HepG2 (cell line): Measurements from ENCODE around the gene MLXIPL. TPM values are rescaled to one million over a fixed set of nuclear protein-coding genes. Genes with fewer than 3 reads are reported as not detected.
A peak's percentile ranks its signal among the peaks of the same experiment; 100 is the strongest.

ENCODE experiments used
- ARNT2 ChIP-seq: sonication (generic); formaldehyde crosslinking; IDR thresholded peaks from 2 replicates; pipeline ENCODE4 v1.8.0; 2022; ENCODE audit warnings: mild to moderate bottlenecking, low read depth, missing genetic modification reagents, moderate library complexity
- ATF5 ChIP-seq: sonication (generic); formaldehyde crosslinking; IDR thresholded peaks from 2 replicates; pipeline ENCODE4 v1.4.0; 2020; ENCODE audit warnings: mild to moderate bottlenecking, low read depth, missing genetic modification reagents
- BATF2 ChIP-seq: sonication (generic); formaldehyde crosslinking; IDR thresholded peaks from 2 replicates; pipeline ENCODE4 v1.8.0; 2022; ENCODE audit warnings: mild to moderate bottlenecking, missing genetic modification reagents, moderate library complexity
- CREB3 ChIP-seq: sonication (generic); formaldehyde crosslinking; IDR thresholded peaks from 2 replicates; pipeline ENCODE4 v1.5.0; 2020; ENCODE audit warnings: missing genetic modification reagents
- NCOR1 ChIP-seq: fragments of 200-600 bp; sonication (generic); IDR thresholded peaks from 2 replicates; pipeline ENCODE4 v1.7.0; 2017; ENCODE audit warnings: antibody characterized with exemption, low read length, borderline replicate concordance
- PAF1 ChIP-seq: IDR thresholded peaks from 2 replicates; pipeline ENCODE4 v1.6.1; 2016; ENCODE audit warnings: missing genetic modification reagents, missing compliant biosample characterization
- POLR2AphosphoS5 ChIP-seq: IDR thresholded peaks from 2 replicates; pipeline ENCODE4 v1.6.1; 2012; ENCODE audit warnings: low read depth, low read length
- PRDM15 ChIP-seq: sonication (generic); formaldehyde crosslinking; IDR thresholded peaks from 2 replicates; pipeline ENCODE4 v1.4.0; 2020; ENCODE audit warnings: missing genetic modification reagents
- RBM39 ChIP-seq: fragments of 200-400 bp; formaldehyde crosslinking; IDR thresholded peaks from one replicate; pipeline ENCODE4 v1.6.1; 2018; ENCODE audit warnings: antibody characterized with exemption, mild to moderate bottlenecking, low read depth, low read length; ENCODE audit not compliant: poor library complexity, severe bottlenecking
- TRIM24 ChIP-seq: sonication (generic); formaldehyde crosslinking; IDR thresholded peaks from 2 replicates; pipeline ENCODE4 v1.8.0; 2022; ENCODE audit warnings: mild to moderate bottlenecking, missing genetic modification reagents
- ZNF18 ChIP-seq: sonication (generic); formaldehyde crosslinking; IDR thresholded peaks from 2 replicates; pipeline ENCODE4 v1.8.0; 2022; ENCODE audit warnings: mild to moderate bottlenecking, missing genetic modification reagents; ENCODE audit not compliant: insufficient replicate concordance
- ZNF30 ChIP-seq: sonication (generic); formaldehyde crosslinking; IDR thresholded peaks from 2 replicates; pipeline ENCODE4 v1.5.0; 2020; ENCODE audit warnings: mild to moderate bottlenecking, missing genetic modification reagents
- ZNF646 ChIP-seq: sonication (generic); formaldehyde crosslinking; IDR thresholded peaks from 2 replicates; pipeline ENCODE4 v1.9.0; 2021; ENCODE audit warnings: mild to moderate bottlenecking, missing genetic modification reagents
- polyA plus RNA-seq, 8 experiments: library from polyadenylated mRNA; depleted of rRNA in 3 of 8; stranded (reverse) in 7 of 8; unstranded in 1 of 8; fragments of >200 nt; fragmentation: Illumina TruSeq in 4 of 8; extraction: Trizol in 4 of 8; gene quantifications; 2 replicates each; pipeline versions ENCODE4 v1.2.1 to v1.2.3, GENCODE V29; 2011 to 2016; ENCODE audit warnings: low read depth in 4 of 8, missing spikeins in 1 of 8, mixed read lengths in 1 of 8; ENCODE audit not compliant: insufficient read depth in 1 of 8
- total RNA-seq, 5 experiments: library from RNA; depleted of rRNA; stranded (reverse); fragments of >200 nt; fragmentation: Illumina TruSeq; extraction: Trizol; gene quantifications; 2 replicates each; pipeline ENCODE4 v1.2.3, GENCODE V29; 2016; ENCODE audit warnings: low read depth in 1 of 5

Gene MLXIPL
- total and polyA plus RNA-seq, 2 of the 13 experiments (the other 11 are each of a cell fraction or from before 2014, with no cell fraction given) = 51.6 to 60.1 TPM

- TF ChIP-seq ZNF646 (CRISPR knock-in tag) (no peak), RBM39 (peak; percentile 24), TRIM24 (no peak), PAF1 (CRISPR knock-in tag) (peak; percentile 98), POLR2AphosphoS5 (peak; percentile 55), ZNF30 (CRISPR knock-in tag) (no peak), NCOR1 (no peak), ATF5 (no peak), PRDM15 (CRISPR knock-in tag) (no peak), BATF2 (CRISPR knock-in tag) (no peak), ZNF18 (CRISPR knock-in tag) (no peak), ARNT2 (CRISPR knock-in tag) (peak; percentile 51), CREB3 (CRISPR knock-in tag) (no peak)
Observed at GRCh38 chr7:73602721-73603651, 21.3 kb downstream of the MLXIPL start (continued).
